ENCODE results near the gene PPP6R2. TPM values are rescaled to one million over a fixed set of nuclear protein-coding genes. Genes with fewer than 3 reads are reported as not detected.
"Not testable (repeated sequence)": the region's sequence is repeated elsewhere in the genome, so short reads cannot be mapped to it uniquely, and the experiment has no call there.

The PPP6R2 gene
- total RNA-seq, 1 experiment from 2014 or later: 49.2 TPM

- CTCF ChIA-PET: no interaction called here
- H3K9me3 ChIP-seq (ENCODE audit: insufficient read depth, low read depth): no peaks in the 10 kb centered on the region
- intact Hi-C loops (cut with micrococcal nuclease; ENCODE audit: unreplicated experiment): no loop called here
Measured at GRCh38 chr22:50408311-50408710, 65.2 kb downstream of the PPP6R2 start.

GRCh38 chr22:50408954-50409353, 65.8 kb downstream of the PPP6R2 start:
- POLR2A ChIA-PET (ENCODE audit: unreplicated experiment); H3K79me2 ChIP-seq (ENCODE audit: low read depth); H3K9me2 ChIP-seq (ENCODE audit: insufficient read depth); H3K9me3 ChIP-seq (ENCODE audit: insufficient read depth, low read depth); BruUV-seq (replicated peaks); H3K4me3 ChIP-seq; H3K27me3 ChIP-seq (ENCODE audit: insufficient read depth, low read depth); H2AFZ ChIP-seq; intact Hi-C loops (cut with micrococcal nuclease; ENCODE audit: unreplicated experiment); H3K27ac ChIP-seq; H3K4me2 ChIP-seq; H3K4me1 ChIP-seq (replicated peaks; ENCODE audit: insufficient read depth); CTCF ChIA-PET; DNase-seq: not testable (repeated sequence)
- Histone ChIP-seq H4K20me1 (ENCODE audit: insufficient read depth) (peaks cover 12% of the 10 kb centered on the region), H3F3A (ENCODE audit: insufficient read depth, low read depth) (peaks cover 14% of the 10 kb centered on the region; the same call in 1 of the 2 replicates), H3K36me3 (ENCODE audit: low read depth) (peaks cover 21% of the 10 kb centered on the region; the same call in 1 of the 2 replicates)

More at GRCh38 chr22:50408311-50408710, 65.2 kb downstream of the PPP6R2 start:
- peaks cover 14% of the 10 kb centered on the region; the same call in 1 of the 2 replicates for H3F3A ChIP-seq (ENCODE audit: insufficient read depth, low read depth)
- peaks cover 18% of the 10 kb centered on the region for H4K20me1 ChIP-seq (ENCODE audit: insufficient read depth)
- no peaks in the 10 kb centered on the region for H3K4me1 ChIP-seq (replicated peaks; ENCODE audit: insufficient read depth)
- H3K36me3 ChIP-seq (ENCODE audit: low read depth): peaks cover 21% of the 10 kb centered on the region; the same call in 1 of the 2 replicates
- TF ChIP-seq EZH2 (IDR thresholded peaks at IDR 0.05; ENCODE audit: low read depth): no peak
- TF ChIP-seq CTCF (conservative IDR thresholded peaks at IDR 0.05): no peak
- no peak overlapping the region for H2AFZ ChIP-seq
- H3K27ac ChIP-seq: no peak overlapping the region
- no TSS peak for BruUV-seq (replicated peaks)
- peaks cover 6% of the 10 kb centered on the region for H3K79me2 ChIP-seq (ENCODE audit: low read depth)
- no peak for DNase-seq
- no peak overlapping the region for H3K4me3 ChIP-seq
- POLR2A ChIA-PET (ENCODE audit: unreplicated experiment): no interaction called here
- H3K4me2 ChIP-seq: no peak overlapping the region
- no peaks in the 10 kb centered on the region for H3K9me2 ChIP-seq (ENCODE audit: insufficient read depth)
- no peaks in the 10 kb centered on the region for H3K27me3 ChIP-seq (ENCODE audit: insufficient read depth, low read depth)

GRCh38 chr22:50414476-50415248, 71.5 kb downstream of the PPP6R2 start:
- H2AFZ ChIP-seq: no peak overlapping the region
- TF ChIP-seq EZH2 (IDR thresholded peaks at IDR 0.05; ENCODE audit: low read depth) (no peak), CTCF (conservative IDR thresholded peaks at IDR 0.05) (no peak)
- CTCF ChIA-PET: no interaction called here

More at GRCh38 chr22:50414476-50415248, 71.5 kb downstream of the PPP6R2 start:
- Histone ChIP-seq H3K9me2 (ENCODE audit: insufficient read depth) (no peaks in the 10 kb centered on the region), H3K4me3 (no peak overlapping the region), H3F3A (ENCODE audit: insufficient read depth, low read depth) (peaks cover 4% of the 10 kb centered on the region; the same call in 1 of the 2 replicates), H3K4me1 (replicated peaks; ENCODE audit: insufficient read depth) (no peaks in the 10 kb centered on the region), H3K4me2 (no peak overlapping the region), H3K36me3 (ENCODE audit: low read depth) (peaks cover 35% of the 10 kb centered on the region), H3K27ac (no peak overlapping the region), H3K9me3 (ENCODE audit: insufficient read depth, low read depth) (no peaks in the 10 kb centered on the region), H4K20me1 (ENCODE audit: insufficient read depth) (no peaks in the 10 kb centered on the region; the same call in 1 of the 2 replicates), H3K79me2 (ENCODE audit: low read depth) (no peaks in the 10 kb centered on the region), H3K27me3 (ENCODE audit: insufficient read depth, low read depth) (no peaks in the 10 kb centered on the region)
- DNase-seq: no peak
- intact Hi-C loops (cut with micrococcal nuclease; ENCODE audit: unreplicated experiment): no loop called here
- BruUV-seq (replicated peaks): no TSS peak
- POLR2A ChIA-PET (ENCODE audit: unreplicated experiment): no interaction called here
